ENCODE results near the gene CFAP99.

CFAP99 gene

GRCh38 chr4:2393353-2394270 lies 25.1 kb upstream of the CFAP99 start:
- DNase-seq = no peak

GRCh38 chr4:2394528-2394927 lies 24.2 kb upstream of the CFAP99 start:
- no peak for DNase-seq

GRCh38 chr4:2395038-2395437 lies 23.7 kb upstream of the CFAP99 start:
- no peak for DNase-seq

- DNase-seq = no peak
Measured at GRCh38 chr4:2395584-2395983, 23.2 kb upstream of the CFAP99 start.

GRCh38 chr4:2396781-2397368 lies 21.9 kb upstream of the CFAP99 start:
- peak; percentile 19 to 23 for DNase-seq

- DNase-seq = no peak
Measured at GRCh38 chr4:2397596-2398379, 21.0 kb upstream of the CFAP99 start.

- no peak for DNase-seq
Measured at GRCh38 chr4:2399216-2399615, 19.5 kb upstream of the CFAP99 start.

GRCh38 chr4:2399631-2400190 lies 19.0 kb upstream of the CFAP99 start:
- no peak for DNase-seq

- no peak for DNase-seq
Measured at GRCh38 chr4:2400841-2401609, 17.7 kb upstream of the CFAP99 start.

- DNase-seq = no peak
Measured at GRCh38 chr4:2401610-2401983, 17.2 kb upstream of the CFAP99 start.

GRCh38 chr4:2402048-2402842 lies 16.5 kb upstream of the CFAP99 start:
- peak in 1 of 2 experiments; percentile 16 for DNase-seq

GRCh38 chr4:2402941-2403340 lies 15.8 kb upstream of the CFAP99 start:
- no peak for DNase-seq

- DNase-seq = no peak
Measured at GRCh38 chr4:2406406-2406805, 12.3 kb upstream of the CFAP99 start.

- no peak for DNase-seq
Measured at GRCh38 chr4:2406920-2407319, 11.8 kb upstream of the CFAP99 start.

- no peak for DNase-seq
Measured at GRCh38 chr4:2407991-2408342, 10.8 kb upstream of the CFAP99 start.

GRCh38 chr4:2408401-2408958 lies 10.3 kb upstream of the CFAP99 start:
- DNase-seq = no peak

- no peak for DNase-seq
Measured at GRCh38 chr4:2408976-2409375, 9.8 kb upstream of the CFAP99 start.

GRCh38 chr4:2409381-2409783 lies 9.4 kb upstream of the CFAP99 start:
- DNase-seq = no peak

- no peak for DNase-seq
Measured at GRCh38 chr4:2411786-2412510, 6.8 kb upstream of the CFAP99 start.

GRCh38 chr4:2412534-2412884 lies 6.2 kb upstream of the CFAP99 start:
- no peak for DNase-seq

All from Kasumi-1 (cell line).